ENCODE data around the gene PRPF19. TPM values are rescaled to one million over a fixed set of nuclear protein-coding genes. Genes with fewer than 3 reads are reported as not detected.

The PRPF19 gene
- total and polyA plus RNA-seq, 2 of the 13 experiments (the other 11 are each of a cell fraction or from before 2014, with no cell fraction given): 27.4 to 91.1 TPM

DNA sequence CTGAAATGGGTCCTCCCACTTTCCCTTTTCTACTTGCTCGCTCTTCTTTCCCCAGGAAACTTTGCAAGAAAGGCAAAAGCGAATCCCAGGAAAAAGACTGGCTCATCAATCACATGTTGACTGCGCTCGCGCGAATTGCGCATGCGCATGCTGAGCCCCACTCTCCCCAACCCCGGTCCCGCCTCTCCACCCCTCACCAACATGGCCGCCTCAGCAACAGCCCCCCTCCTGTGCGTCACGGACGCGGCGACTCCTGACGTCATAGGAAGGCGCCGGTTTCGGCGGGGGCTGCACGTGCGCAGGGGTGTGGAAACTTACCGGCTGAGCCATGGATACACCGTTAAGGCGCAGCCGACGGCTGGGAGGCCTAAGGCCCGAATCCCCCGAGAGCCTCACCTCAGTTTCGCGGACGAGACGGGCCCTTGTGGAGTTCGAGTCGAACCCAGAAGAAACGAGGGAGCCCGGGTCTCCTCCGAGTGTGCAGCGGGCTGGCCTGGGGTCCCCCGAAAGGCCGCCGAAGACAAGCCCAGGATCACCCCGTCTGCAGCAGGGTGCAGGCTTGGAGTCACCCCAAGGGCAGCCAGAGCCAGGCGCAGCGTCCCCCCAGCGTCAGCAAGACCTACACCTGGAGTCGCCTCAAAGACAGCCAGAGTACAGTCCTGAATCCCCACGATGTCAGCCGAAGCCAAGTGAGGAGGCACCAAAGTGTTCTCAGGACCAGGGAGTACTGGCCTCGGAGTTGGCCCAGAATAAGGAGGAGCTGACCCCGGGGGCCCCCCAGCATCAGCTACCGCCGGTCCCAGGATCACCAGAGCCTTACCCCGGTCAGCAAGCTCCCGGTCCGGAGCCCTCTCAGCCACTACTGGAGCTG lies 64.4 kb downstream of the PRPF19 start, which contains the start of gene CCDC86 (continued):
- TF ChIP-seq JARID2 (CRISPR knock-in tag; IDR thresholded peaks at IDR 0.05; ENCODE audit: insufficient replicate concordance) (peak; percentile 88), ZNF598 (CRISPR knock-in tag; IDR thresholded peaks at IDR 0.05; ENCODE audit: borderline replicate concordance) (no peak; the same call in 1 of the 2 replicates), ZNF746 (CRISPR knock-in tag; IDR thresholded peaks at IDR 0.05) (peak; percentile 93), KDM5B (CRISPR knock-in tag; IDR thresholded peaks at IDR 0.05; ENCODE audit: borderline replicate concordance) (peak; percentile 95), SMAD9 (CRISPR knock-in tag; IDR thresholded peaks at IDR 0.05) (peak; percentile 92), SRSF9 (IDR thresholded peaks at IDR 0.05; ENCODE audit: borderline replicate concordance, insufficient read depth, low read depth, low read length, poor library complexity, severe bottlenecking) (no peak), BORCS8-MEF2B (CRISPR knock-in tag; IDR thresholded peaks at IDR 0.05) (peak; percentile 90), PHF5A (CRISPR knock-in tag; IDR thresholded peaks at IDR 0.05; ENCODE audit: low read depth, unreplicated experiment) (no peak), ZNF333 (CRISPR knock-in tag; IDR thresholded peaks at IDR 0.05; ENCODE audit: borderline replicate concordance) (no peak; the same call in 1 of the 2 replicates), NFE2 (CRISPR knock-in tag; IDR thresholded peaks at IDR 0.05) (no peak), PREB (CRISPR knock-in tag; IDR thresholded peaks at IDR 0.05) (no peak), PAX8 (CRISPR knock-in tag; IDR thresholded peaks at IDR 0.05; ENCODE audit: borderline replicate concordance) (no peak), NFIB (CRISPR knock-in tag; IDR thresholded peaks at IDR 0.05; ENCODE audit: borderline replicate concordance) (no peak), CEBPG (CRISPR knock-in tag; IDR thresholded peaks at IDR 0.05) (peak; percentile 48; the same call in 1 of the 2 replicates)
- TF ChIP-seq, protein P1, sequence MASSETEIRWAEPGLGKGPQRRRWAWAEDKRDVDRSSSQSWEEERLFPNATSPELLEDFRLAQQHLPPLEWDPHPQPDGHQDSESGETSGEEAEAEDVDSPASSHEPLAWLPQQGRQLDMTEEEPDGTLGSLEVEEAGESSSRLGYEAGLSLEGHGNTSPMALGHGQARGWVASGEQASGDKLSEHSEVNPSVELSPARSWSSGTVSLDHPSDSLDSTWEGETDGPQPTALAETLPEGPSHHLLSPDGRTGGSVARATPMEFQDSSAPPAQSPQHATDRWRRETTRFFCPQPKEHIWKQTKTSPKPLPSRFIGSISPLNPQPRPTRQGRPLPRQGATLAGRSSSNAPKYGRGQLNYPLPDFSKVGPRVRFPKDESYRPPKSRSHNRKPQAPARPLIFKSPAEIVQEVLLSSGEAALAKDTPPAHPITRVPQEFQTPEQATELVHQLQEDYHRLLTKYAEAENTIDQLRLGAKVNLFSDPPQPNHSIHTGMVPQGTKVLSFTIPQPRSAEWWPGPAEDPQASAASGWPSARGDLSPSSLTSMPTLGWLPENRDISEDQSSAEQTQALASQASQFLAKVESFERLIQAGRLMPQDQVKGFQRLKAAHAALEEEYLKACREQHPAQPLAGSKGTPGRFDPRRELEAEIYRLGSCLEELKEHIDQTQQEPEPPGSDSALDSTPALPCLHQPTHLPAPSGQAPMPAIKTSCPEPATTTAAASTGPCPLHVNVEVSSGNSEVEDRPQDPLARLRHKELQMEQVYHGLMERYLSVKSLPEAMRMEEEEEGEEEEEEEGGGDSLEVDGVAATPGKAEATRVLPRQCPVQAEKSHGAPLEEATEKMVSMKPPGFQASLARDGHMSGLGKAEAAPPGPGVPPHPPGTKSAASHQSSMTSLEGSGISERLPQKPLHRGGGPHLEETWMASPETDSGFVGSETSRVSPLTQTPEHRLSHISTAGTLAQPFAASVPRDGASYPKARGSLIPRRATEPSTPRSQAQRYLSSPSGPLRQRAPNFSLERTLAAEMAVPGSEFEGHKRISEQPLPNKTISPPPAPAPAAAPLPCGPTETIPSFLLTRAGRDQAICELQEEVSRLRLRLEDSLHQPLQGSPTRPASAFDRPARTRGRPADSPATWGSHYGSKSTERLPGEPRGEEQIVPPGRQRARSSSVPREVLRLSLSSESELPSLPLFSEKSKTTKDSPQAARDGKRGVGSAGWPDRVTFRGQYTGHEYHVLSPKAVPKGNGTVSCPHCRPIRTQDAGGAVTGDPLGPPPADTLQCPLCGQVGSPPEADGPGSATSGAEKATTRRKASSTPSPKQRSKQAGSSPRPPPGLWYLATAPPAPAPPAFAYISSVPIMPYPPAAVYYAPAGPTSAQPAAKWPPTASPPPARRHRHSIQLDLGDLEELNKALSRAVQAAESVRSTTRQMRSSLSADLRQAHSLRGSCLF (CRISPR knock-in tag; IDR thresholded peaks at IDR 0.05; ENCODE audit: borderline replicate concordance): no peak
- TF ChIP-seq, protein P2, sequence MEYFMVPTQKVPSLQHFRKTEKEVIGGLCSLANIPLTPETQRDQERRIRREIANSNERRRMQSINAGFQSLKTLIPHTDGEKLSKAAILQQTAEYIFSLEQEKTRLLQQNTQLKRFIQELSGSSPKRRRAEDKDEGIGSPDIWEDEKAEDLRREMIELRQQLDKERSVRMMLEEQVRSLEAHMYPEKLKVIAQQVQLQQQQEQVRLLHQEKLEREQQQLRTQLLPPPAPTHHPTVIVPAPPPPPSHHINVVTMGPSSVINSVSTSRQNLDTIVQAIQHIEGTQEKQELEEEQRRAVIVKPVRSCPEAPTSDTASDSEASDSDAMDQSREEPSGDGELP (IDR thresholded peaks at IDR 0.05; ENCODE audit: borderline replicate concordance, low read depth): peak; percentile 33; the same call in 1 of the 2 replicates
- TF ChIP-seq, protein P3, sequence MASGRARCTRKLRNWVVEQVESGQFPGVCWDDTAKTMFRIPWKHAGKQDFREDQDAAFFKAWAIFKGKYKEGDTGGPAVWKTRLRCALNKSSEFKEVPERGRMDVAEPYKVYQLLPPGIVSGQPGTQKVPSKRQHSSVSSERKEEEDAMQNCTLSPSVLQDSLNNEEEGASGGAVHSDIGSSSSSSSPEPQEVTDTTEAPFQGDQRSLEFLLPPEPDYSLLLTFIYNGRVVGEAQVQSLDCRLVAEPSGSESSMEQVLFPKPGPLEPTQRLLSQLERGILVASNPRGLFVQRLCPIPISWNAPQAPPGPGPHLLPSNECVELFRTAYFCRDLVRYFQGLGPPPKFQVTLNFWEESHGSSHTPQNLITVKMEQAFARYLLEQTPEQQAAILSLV (CRISPR knock-in tag; IDR thresholded peaks at IDR 0.05; ENCODE audit: borderline replicate concordance): no peak; the same call in 1 of the 2 replicates
- TF ChIP-seq, protein P4, sequence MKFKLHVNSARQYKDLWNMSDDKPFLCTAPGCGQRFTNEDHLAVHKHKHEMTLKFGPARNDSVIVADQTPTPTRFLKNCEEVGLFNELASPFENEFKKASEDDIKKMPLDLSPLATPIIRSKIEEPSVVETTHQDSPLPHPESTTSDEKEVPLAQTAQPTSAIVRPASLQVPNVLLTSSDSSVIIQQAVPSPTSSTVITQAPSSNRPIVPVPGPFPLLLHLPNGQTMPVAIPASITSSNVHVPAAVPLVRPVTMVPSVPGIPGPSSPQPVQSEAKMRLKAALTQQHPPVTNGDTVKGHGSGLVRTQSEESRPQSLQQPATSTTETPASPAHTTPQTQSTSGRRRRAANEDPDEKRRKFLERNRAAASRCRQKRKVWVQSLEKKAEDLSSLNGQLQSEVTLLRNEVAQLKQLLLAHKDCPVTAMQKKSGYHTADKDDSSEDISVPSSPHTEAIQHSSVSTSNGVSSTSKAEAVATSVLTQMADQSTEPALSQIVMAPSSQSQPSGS (CRISPR knock-in tag; IDR thresholded peaks at IDR 0.05): peak; percentile 82; the same call in 1 of the 2 replicates

Data from HepG2 (cell line).